Stimulated activated CD8-positive, alpha-beta memory T cell treated with anti-CD3 and anti-CD28 coated beads, Interleukin-15, amount 100 ng/mL, for 4 hours (primary cell): ENCODE results near the gene BCAS3.

ENCODE experiments used
- DNase-seq, 2 donors: peaks; one replicate each; pipeline ENCODE4 v3.0.0-alpha.2; 2020; ENCODE audit warnings: low read depth in 2 of 2

Gene BCAS3

GRCh38 chr17:61316633-61317032 is 639.0 kb downstream of the BCAS3 start:
- no peak for DNase-seq

- no peak for DNase-seq
Observed at GRCh38 chr17:61317779-61318178, 640.1 kb downstream of the BCAS3 start.

- DNase-seq: no peak
Observed at GRCh38 chr17:61318684-61319098, 641.0 kb downstream of the BCAS3 start.

GRCh38 chr17:61321344-61321743 is 643.7 kb downstream of the BCAS3 start:
- no peak for DNase-seq

- DNase-seq: no peak
Observed at GRCh38 chr17:61322325-61323002, 644.8 kb downstream of the BCAS3 start.

GRCh38 chr17:61323003-61323908 is 645.6 kb downstream of the BCAS3 start:
- no peak for DNase-seq

- no peak for DNase-seq
Observed at GRCh38 chr17:61323909-61324868, 646.5 kb downstream of the BCAS3 start.

- DNase-seq: no peak
Observed at GRCh38 chr17:61324950-61325349, 647.3 kb downstream of the BCAS3 start.

GRCh38 chr17:61325382-61326073 is 647.9 kb downstream of the BCAS3 start:
- no peak for DNase-seq

GRCh38 chr17:61326330-61326729 is 648.7 kb downstream of the BCAS3 start:
- no peak for DNase-seq

GRCh38 chr17:61328351-61328750 is 650.7 kb downstream of the BCAS3 start:
- DNase-seq: no peak

GRCh38 chr17:61330174-61331150 is 652.8 kb downstream of the BCAS3 start:
- no peak for DNase-seq

- no peak for DNase-seq
Observed at GRCh38 chr17:61331178-61331577, 653.5 kb downstream of the BCAS3 start.

- DNase-seq: no peak
Observed at GRCh38 chr17:61331886-61332285, 654.2 kb downstream of the BCAS3 start.

GRCh38 chr17:61333136-61333535 is 655.5 kb downstream of the BCAS3 start:
- DNase-seq: no peak

GRCh38 chr17:61334673-61335072 is 657.0 kb downstream of the BCAS3 start:
- no peak for DNase-seq

- DNase-seq: no peak
Observed at GRCh38 chr17:61335105-61335844, 657.6 kb downstream of the BCAS3 start.

- no peak for DNase-seq
Observed at GRCh38 chr17:61335845-61336655, 658.4 kb downstream of the BCAS3 start.
